Karpas-422 (cell line): ENCODE data around the gene MAPK7. TPM values are rescaled to one million over a fixed set of nuclear protein-coding genes. Genes with fewer than 3 reads are reported as not detected.

Experiments
- DNase-seq: peaks from one replicate; pipeline ENCODE4 v3.0.0-alpha.2; 2015
- H2AFZ ChIP-seq: fragments of 200-600 bp; sonication (generic); 2 replicates; pipeline ENCODE4 v1.6.1; 2014; ENCODE audit warnings: antibody characterized with exemption, low read length, mixed read lengths
- H3K27ac ChIP-seq: fragments of 200-600 bp; sonication (generic); 2 replicates; pipeline ENCODE4 v1.5.1; 2014; ENCODE audit warnings: mild to moderate bottlenecking, low read length, moderate library complexity
- H3K27me3 ChIP-seq: fragments of 200-600 bp; sonication (generic); 2 replicates; pipeline ENCODE4 v1.6.1; 2014; ENCODE audit warnings: low read length, mixed read lengths
- H3K36me3 ChIP-seq: fragments of 200-600 bp; sonication (generic); 2 replicates; pipeline ENCODE4 v1.6.1; 2014; ENCODE audit warnings: low read length, mixed read lengths; ENCODE audit not compliant: insufficient read depth
- H3K4me1 ChIP-seq: fragments of 200-600 bp; sonication (generic); 2 replicates; pipeline ENCODE4 v1.6.1; 2014; ENCODE audit warnings: mild to moderate bottlenecking, low read length, mixed read lengths
- H3K4me2 ChIP-seq: fragments of 200-600 bp; sonication (generic); 2 replicates; pipeline ENCODE4 v1.6.1; 2014; ENCODE audit warnings: low read length, low read depth, mild to moderate bottlenecking; ENCODE audit not compliant: poor library complexity, severe bottlenecking
- H3K4me3 ChIP-seq: fragments of 200-600 bp; sonication (generic); 2 replicates; pipeline ENCODE4 v1.5.1; 2014; ENCODE audit warnings: mild to moderate bottlenecking, antibody characterized with exemption, low read length, mixed read lengths
- H3K79me2 ChIP-seq: fragments of 200-600 bp; sonication (generic); 2 replicates; pipeline ENCODE4 v1.6.1; 2014; ENCODE audit warnings: mild to moderate bottlenecking, low read length, mixed read lengths
- H3K9ac ChIP-seq: fragments of 200-600 bp; sonication (generic); 2 replicates; pipeline ENCODE4 v1.6.0; 2014; ENCODE audit warnings: low read length
- H3K9me2 ChIP-seq: fragments of 200-600 bp; sonication (generic), shearing (Covaris generic); replicated peaks from 2 replicates; pipeline ENCODE4 v1.6.0; 2014; ENCODE audit warnings: mild to moderate bottlenecking, low read length, moderate library complexity; ENCODE audit not compliant: insufficient read depth
- H3K9me3 ChIP-seq: fragments of 300-700, 200-600 bp; sonication (generic); 2 replicates; pipeline ENCODE4 v1.6.1; 2014; ENCODE audit warnings: low read length, mixed read lengths
- H4K20me1 ChIP-seq: fragments of 200-600 bp; sonication (generic); 2 replicates; pipeline ENCODE4 v1.6.1; 2014; ENCODE audit warnings: mild to moderate bottlenecking, antibody characterized with exemption, low read length, low read depth; ENCODE audit not compliant: insufficient read depth
- total RNA-seq: library from RNA; depleted of rRNA; stranded (reverse); fragments of >200 nt; shearing (Covaris generic); gene quantifications from 2 replicates; pipeline ENCODE4 v1.2.3, GENCODE V29; 2014; ENCODE audit warnings: low replicate concordance; rRNA removed

Gene MAPK7
- 4.1 and 7.8 TPM in 2 replicates for total RNA-seq

- Histone ChIP-seq H3K27ac (peak within 1 kb of the TSS; percentile 72), H3K4me2 (peak within 1 kb of the TSS; percentile 84), H4K20me1 (no peaks in the 10 kb centered on the region), H3K36me3 (0 out of 2 replicates have a peak, but pooled peaks cover 3% of the 10 kb centered on the region), H3K9ac (peak within 1 kb of the TSS; percentile 82), H2AFZ (peak within 1 kb of the TSS; percentile 95), H3K4me1 (peaks cover 18% of the 10 kb centered on the region), H3K27me3 (no peaks in the 10 kb centered on the region), H3K9me2 (no peaks in the 10 kb centered on the region), H3K79me2 (peaks cover 20% of the 10 kb centered on the region), H3K9me3 (no peaks in the 10 kb centered on the region), H3K4me3 (peak within 1 kb of the TSS; percentile 69)
- DNase-seq: no peak
These were observed at the start of gene MAPK7 for GRCh38 chr17:19378416-19379360. TSS of gene MAPK7 (plus strand) at chr17:19378498. CDS start at chr17:19378901, 403 bp downstream.

DNA sequence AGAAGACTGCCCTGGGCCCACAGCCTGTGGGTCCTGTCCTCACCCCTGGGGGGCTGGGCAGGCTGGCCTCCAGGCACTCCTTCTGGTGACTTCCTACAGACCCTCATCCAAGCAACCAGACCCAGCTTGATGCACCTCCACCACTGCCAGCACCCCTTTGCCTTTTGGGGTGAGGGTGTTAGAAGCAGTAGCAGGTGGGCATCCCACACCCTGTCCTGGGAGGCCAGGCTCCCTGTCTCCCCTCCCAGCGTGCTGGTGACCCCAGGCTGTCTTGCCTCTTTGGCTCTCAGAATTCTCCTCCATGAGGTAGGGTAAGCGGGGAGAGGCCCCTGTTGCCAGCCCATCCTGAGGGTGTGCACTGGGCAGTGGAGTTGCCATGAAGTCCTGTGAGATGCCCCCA lies 49.2 kb upstream of the MAPK7 start:
- no peaks in the 10 kb centered on the region for H3K4me1 ChIP-seq
- H3K9me3 ChIP-seq: peaks cover 6% of the 10 kb centered on the region; the same call in 1 of the 2 replicates
- no peak overlapping the region for H3K4me2 ChIP-seq
- H3K4me3 ChIP-seq: no peak overlapping the region
- H2AFZ ChIP-seq: no peak overlapping the region
- DNase-seq: no peak
- H3K9ac ChIP-seq: no peak overlapping the region
- no peaks in the 10 kb centered on the region for H4K20me1 ChIP-seq
- no peaks in the 10 kb centered on the region for H3K9me2 ChIP-seq
- no peaks in the 10 kb centered on the region for H3K79me2 ChIP-seq
- 0 out of 2 replicates have a peak, but pooled peaks cover 2% of the 10 kb centered on the region for H3K27me3 ChIP-seq
- no peak overlapping the region for H3K27ac ChIP-seq
- peaks cover 3% of the 10 kb centered on the region; the same call in 1 of the 2 replicates for H3K36me3 ChIP-seq

- H3K9me3 ChIP-seq: peaks cover 6% of the 10 kb centered on the region; the same call in 1 of the 2 replicates
- peaks cover 3% of the 10 kb centered on the region; the same call in 1 of the 2 replicates for H3K36me3 ChIP-seq
- H3K27me3 ChIP-seq: 0 out of 2 replicates have a peak, but pooled peaks cover 2% of the 10 kb centered on the region
- no peak overlapping the region for H2AFZ ChIP-seq
- no peak overlapping the region for H3K4me2 ChIP-seq
- H4K20me1 ChIP-seq: no peaks in the 10 kb centered on the region
- no peaks in the 10 kb centered on the region for H3K79me2 ChIP-seq
- no peak overlapping the region for H3K4me3 ChIP-seq
- DNase-seq: no peak
- no peaks in the 10 kb centered on the region for H3K9me2 ChIP-seq
- H3K9ac ChIP-seq: no peak overlapping the region
- no peak overlapping the region for H3K27ac ChIP-seq
- H3K4me1 ChIP-seq: no peaks in the 10 kb centered on the region
These were observed 48.5 kb upstream of the MAPK7 start for GRCh38 chr17:19329839-19330238.

GRCh38 chr17:19330271-19330670 lies 48.0 kb upstream of the MAPK7 start:
- H3K9me3 ChIP-seq: peaks cover 3% of the 10 kb centered on the region; the same call in 1 of the 2 replicates
- H4K20me1 ChIP-seq: no peaks in the 10 kb centered on the region
- no peaks in the 10 kb centered on the region for H3K9me2 ChIP-seq
- H3K79me2 ChIP-seq: no peaks in the 10 kb centered on the region
- no peaks in the 10 kb centered on the region for H3K4me1 ChIP-seq
- H3K36me3 ChIP-seq: 0 out of 2 replicates have a peak, but pooled peaks cover under 1% of the 10 kb centered on the region
- H2AFZ ChIP-seq: no peak overlapping the region
- H3K27me3 ChIP-seq: no peaks in the 10 kb centered on the region
- DNase-seq: no peak
- H3K4me3 ChIP-seq: no peak overlapping the region
- H3K4me2 ChIP-seq: no peak overlapping the region
- no peak overlapping the region for H3K27ac ChIP-seq
- H3K9ac ChIP-seq: no peak overlapping the region

DNA sequence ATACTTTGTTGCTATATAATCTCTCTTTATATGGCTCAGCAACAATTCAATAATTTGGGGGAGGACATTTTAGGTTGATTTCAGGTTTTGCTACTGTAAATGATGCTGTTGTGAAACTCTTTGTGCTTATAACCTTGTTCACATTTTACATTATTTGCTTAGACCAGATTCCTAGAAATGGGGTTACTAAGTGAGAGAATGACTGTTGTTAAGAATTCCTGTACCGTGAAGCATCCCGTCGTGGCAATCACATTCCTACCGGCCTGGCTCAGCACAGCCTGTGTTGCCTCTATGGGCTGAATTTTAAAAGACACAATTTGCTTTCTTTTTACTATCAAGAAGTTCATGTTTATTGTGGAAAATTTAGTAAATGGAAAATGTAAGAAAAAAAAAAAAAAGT lies 47.2 kb upstream of the MAPK7 start:
- H3K9me3 ChIP-seq: no peaks in the 10 kb centered on the region
- no peak overlapping the region for H3K27ac ChIP-seq
- H3K9ac ChIP-seq: no peak overlapping the region
- H3K79me2 ChIP-seq: no peaks in the 10 kb centered on the region
- H2AFZ ChIP-seq: no peak overlapping the region
- H3K9me2 ChIP-seq: no peaks in the 10 kb centered on the region
- no peak overlapping the region for H3K4me2 ChIP-seq
- H3K36me3 ChIP-seq: no peaks in the 10 kb centered on the region
- H4K20me1 ChIP-seq: no peaks in the 10 kb centered on the region
- no peak overlapping the region for H3K4me3 ChIP-seq
- DNase-seq: no peak
- H3K4me1 ChIP-seq: no peaks in the 10 kb centered on the region
- no peaks in the 10 kb centered on the region for H3K27me3 ChIP-seq

- Histone ChIP-seq H3K9me2 (no peaks in the 10 kb centered on the region), H3K9me3 (no peaks in the 10 kb centered on the region), H3K4me1 (no peaks in the 10 kb centered on the region), H3K4me2 (no peak overlapping the region), H4K20me1 (no peaks in the 10 kb centered on the region), H3K36me3 (no peaks in the 10 kb centered on the region), H3K79me2 (no peaks in the 10 kb centered on the region), H2AFZ (no peak overlapping the region), H3K27me3 (no peaks in the 10 kb centered on the region), H3K4me3 (no peak overlapping the region), H3K9ac (no peak overlapping the region), H3K27ac (no peak overlapping the region)
- DNase-seq: no peak
These were observed 46.6 kb upstream of the MAPK7 start for GRCh38 chr17:19331543-19332245.

DNA sequence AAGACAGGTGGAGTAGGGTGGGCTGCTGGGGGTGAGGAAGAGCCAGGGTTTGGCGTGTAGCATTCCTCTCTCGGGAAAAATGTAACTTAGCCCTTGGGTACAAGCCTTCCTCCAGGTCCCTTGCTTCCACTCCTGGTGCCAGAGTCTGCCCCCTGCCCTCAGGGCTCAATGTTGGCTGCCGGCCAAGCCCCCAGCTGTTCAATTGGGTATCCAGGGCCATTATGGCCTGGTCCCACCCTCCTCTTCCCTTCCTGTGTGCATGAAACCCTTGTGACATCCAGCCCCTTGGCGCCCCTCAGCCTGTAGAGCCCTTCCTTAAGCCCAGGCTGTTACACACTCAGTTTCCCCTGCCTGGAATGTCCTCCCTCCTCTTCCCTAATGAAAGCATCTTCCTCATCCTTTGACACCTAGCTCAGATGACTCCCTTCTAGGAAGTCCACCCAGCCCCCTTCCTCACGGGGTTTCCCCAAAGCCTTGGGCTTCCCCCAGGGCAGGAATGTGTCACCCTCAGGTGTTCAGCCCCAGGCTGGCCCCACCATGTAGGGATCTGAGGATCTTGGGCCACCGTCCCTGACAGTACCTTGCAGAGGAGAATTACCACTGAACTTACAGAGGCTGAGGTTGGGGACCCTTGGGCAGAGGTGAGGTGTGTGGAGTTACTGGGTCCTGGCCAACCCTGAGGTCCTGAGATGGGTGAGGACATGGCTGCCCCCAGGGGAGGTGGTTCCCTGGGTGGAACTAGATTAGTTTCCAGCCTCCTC lies 45.7 kb upstream of the MAPK7 start:
- H3K4me3 ChIP-seq: no peak overlapping the region
- H3K9me2 ChIP-seq: no peaks in the 10 kb centered on the region
- no peak overlapping the region for H3K4me2 ChIP-seq
- H3K27me3 ChIP-seq: no peaks in the 10 kb centered on the region
- H3K9ac ChIP-seq: no peak overlapping the region
- H3K79me2 ChIP-seq: no peaks in the 10 kb centered on the region
- H3K4me1 ChIP-seq: no peaks in the 10 kb centered on the region
- no peak overlapping the region for H3K27ac ChIP-seq
- no peaks in the 10 kb centered on the region for H3K36me3 ChIP-seq
- DNase-seq: no peak
- no peak overlapping the region for H2AFZ ChIP-seq
- H4K20me1 ChIP-seq: no peaks in the 10 kb centered on the region
- H3K9me3 ChIP-seq: no peaks in the 10 kb centered on the region
